Calu3 (cell line): ENCODE measurements around the gene IGFLR1. TPM values are rescaled to one million over a fixed set of nuclear protein-coding genes. Genes with fewer than 3 reads are reported as not detected.

Experiments used
- BruUV-seq: library from RNA; stranded (reverse); fragments of 400-500 nt; replicated peaks from 2 replicates; lab custom pipeline; 2021; lab: Mats Ljungman, UMichigan
- CTCF ChIA-PET: fragments of 300-600 bp; sonication (Branson Sonifier 250); formaldehyde crosslinking; loops from one replicate; lab custom pipeline; 2022; ENCODE audit warnings: antibody characterized with exemption; lab: Charles Lee
- DNase-seq: peaks from one replicate; pipeline ENCODE4 v3.0.0; 2022
- H3K27ac Mint-ChIP-seq: one replicate; pipeline ENCODE4 v1.8.0; 2022; ENCODE audit warnings: mixed read lengths; ENCODE audit not compliant: unreplicated experiment
- H3K27me3 Mint-ChIP-seq: one replicate; pipeline ENCODE4 v1.8.0; 2022; ENCODE audit warnings: mixed read lengths; ENCODE audit not compliant: unreplicated experiment
- H3K36me3 Mint-ChIP-seq: one replicate; pipeline ENCODE4 v1.8.0; 2022; ENCODE audit warnings: mild to moderate bottlenecking, moderate library complexity, mixed read lengths; ENCODE audit not compliant: insufficient read depth, unreplicated experiment
- H3K4me1 Mint-ChIP-seq: one replicate; pipeline ENCODE4 v1.8.0; 2022; ENCODE audit warnings: mild to moderate bottlenecking, low read depth, mixed read lengths; ENCODE audit not compliant: unreplicated experiment
- H3K4me3 Mint-ChIP-seq: one replicate; pipeline ENCODE4 v1.8.0; 2022; ENCODE audit warnings: mild to moderate bottlenecking, low read depth, moderate library complexity, mixed read lengths; ENCODE audit not compliant: unreplicated experiment
- H3K9me3 Mint-ChIP-seq: one replicate; pipeline ENCODE4 v1.8.0; 2022; ENCODE audit warnings: low read depth, mixed read lengths; ENCODE audit not compliant: unreplicated experiment
- intact Hi-C: fragments of 100-400 bp; cut with micrococcal nuclease; formaldehyde crosslinking; loops from one replicate; pipeline ENCODE4 v1.10.0; 2022; ENCODE audit not compliant: unreplicated experiment
- total RNA-seq: library from RNA; stranded (reverse); gene quantifications from 2 replicates; pipeline ENCODE4 v1.2.3, GENCODE V29; 2022
- TF ChIP-seq, protein P1 (sequence below): fragments of 200-600 bp; IDR thresholded peaks from one replicate; pipeline ENCODE4 v1.8.0; 2022; ENCODE audit warnings: antibody characterized with exemption; ENCODE audit not compliant: unreplicated experiment

IGFLR1 gene
- total RNA-seq, 1 experiment from 2014 or later: 9.2 TPM

DNA sequence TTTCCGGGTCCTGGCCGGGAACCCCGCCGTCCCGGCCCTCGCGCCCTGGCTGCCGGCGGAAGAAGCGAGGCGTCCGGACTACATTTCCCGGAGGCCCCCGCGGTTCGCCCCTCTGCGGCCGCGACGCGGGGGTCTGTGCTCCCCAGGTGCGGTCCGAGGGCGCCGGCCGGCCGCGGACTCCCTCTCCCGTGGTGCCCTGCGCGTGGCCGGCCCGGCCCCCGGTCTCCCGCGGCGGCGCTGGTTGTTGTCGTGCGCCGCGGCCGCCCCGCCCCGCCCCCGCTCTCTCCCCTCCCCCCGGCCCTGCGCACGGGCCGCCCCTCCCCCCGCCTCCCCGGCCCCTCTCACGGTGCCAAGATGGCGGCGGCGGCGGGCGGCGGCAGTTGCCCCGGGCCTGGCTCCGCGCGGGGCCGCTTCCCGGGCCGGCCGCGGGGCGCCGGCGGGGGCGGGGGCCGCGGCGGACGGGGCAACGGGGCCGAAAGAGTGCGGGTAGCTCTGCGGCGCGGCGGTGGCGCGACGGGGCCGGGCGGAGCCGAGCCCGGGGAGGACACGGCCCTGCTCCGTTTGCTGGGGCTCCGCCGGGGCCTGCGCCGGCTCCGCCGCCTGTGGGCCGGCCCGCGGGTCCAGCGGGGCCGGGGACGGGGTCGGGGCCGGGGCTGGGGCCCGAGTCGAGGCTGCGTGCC is 24.4 kb downstream of the IGFLR1 start, which contains the start of gene KMT2B:
TSS of gene KMT2B (plus strand) at position 339 of the 680 bp plus-strand sequence. CDS start at position 355, 16 bp downstream.
- Mint-ChIP-seq H3K27me3 (peaks cover 20% of the 10 kb centered on the region), H3K9me3 (no peaks in the 10 kb centered on the region), H3K27ac (peak within 1 kb of the TSS; percentile 47), H3K4me1 (peaks cover 30% of the 10 kb centered on the region), H3K36me3 (peaks cover 68% of the 10 kb centered on the region), H3K4me3 (peak within 1 kb of the TSS; percentile 77)
- TF ChIP-seq, protein P1, sequence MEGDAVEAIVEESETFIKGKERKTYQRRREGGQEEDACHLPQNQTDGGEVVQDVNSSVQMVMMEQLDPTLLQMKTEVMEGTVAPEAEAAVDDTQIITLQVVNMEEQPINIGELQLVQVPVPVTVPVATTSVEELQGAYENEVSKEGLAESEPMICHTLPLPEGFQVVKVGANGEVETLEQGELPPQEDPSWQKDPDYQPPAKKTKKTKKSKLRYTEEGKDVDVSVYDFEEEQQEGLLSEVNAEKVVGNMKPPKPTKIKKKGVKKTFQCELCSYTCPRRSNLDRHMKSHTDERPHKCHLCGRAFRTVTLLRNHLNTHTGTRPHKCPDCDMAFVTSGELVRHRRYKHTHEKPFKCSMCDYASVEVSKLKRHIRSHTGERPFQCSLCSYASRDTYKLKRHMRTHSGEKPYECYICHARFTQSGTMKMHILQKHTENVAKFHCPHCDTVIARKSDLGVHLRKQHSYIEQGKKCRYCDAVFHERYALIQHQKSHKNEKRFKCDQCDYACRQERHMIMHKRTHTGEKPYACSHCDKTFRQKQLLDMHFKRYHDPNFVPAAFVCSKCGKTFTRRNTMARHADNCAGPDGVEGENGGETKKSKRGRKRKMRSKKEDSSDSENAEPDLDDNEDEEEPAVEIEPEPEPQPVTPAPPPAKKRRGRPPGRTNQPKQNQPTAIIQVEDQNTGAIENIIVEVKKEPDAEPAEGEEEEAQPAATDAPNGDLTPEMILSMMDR: no peak
- peak; percentile 99 for DNase-seq
- no TSS peak for BruUV-seq
- intact Hi-C loops: loop anchor here (1.0 to 2.0 kb wide), 3 partner anchors 24 to 163 kb away; no protein-coding TSS in a partner anchor
- CTCF ChIA-PET: interaction anchor here (0.8 to 1.4 kb wide), 6 partner anchors 9 to 296 kb away, joined by 3 to 5 read pairs (median 4); partner anchors contain the start of gene ALKBH6

DNA sequence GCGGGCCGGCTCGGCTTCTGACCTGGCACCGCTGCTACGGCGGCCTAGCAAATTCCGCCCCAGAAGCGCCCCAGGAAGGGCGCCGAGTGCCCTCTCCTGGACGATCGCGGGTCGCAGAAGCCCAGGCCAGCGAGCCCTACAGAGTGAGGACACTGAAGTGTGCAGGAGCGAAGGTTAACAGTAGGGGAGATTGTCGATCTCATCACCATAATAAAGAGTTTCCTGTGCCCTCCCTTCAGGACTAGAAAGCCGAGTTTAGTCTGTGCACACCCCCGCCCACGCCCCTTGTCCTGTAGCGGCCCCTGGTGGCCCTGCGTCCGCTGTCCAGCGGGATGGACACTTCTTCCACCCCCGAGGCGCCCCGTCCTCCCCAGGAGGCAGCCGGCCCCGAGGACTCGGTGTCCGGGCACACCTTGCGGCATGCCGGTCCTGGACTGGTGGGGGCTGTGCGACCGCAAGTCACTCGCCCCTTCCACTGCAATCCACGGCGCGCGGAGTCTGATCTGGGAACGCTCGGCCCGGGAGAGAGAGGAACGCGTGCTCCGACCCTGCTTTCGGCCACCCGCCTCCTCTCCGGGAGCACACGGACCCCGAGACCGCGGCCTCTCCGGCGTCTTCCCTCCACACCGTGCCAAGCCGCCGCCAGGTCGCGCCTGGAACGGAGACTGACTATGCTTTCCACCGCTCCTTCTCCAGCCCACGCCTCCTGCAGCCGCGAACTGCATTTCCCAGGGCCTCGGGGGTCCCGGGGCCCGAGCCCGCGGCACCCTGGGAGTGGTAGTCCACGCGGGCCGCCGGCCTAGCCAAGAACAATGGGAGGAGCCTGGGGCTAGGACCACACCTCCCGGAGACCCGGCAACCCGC is 25.2 kb downstream of the IGFLR1 start:
- peak; percentile 96 for DNase-seq
- TF ChIP-seq, protein P1: peak; percentile 97
- Mint-ChIP-seq H3K27ac (peak overlapping the region; percentile 45), H3K4me3 (peak overlapping the region; percentile 77), H3K36me3 (peaks cover 60% of the 10 kb centered on the region), H3K27me3 (peaks cover 25% of the 10 kb centered on the region), H3K4me1 (peaks cover 30% of the 10 kb centered on the region), H3K9me3 (no peaks in the 10 kb centered on the region)
- intact Hi-C loops: loop anchor here (1.0 to 2.0 kb wide), 3 partner anchors 23 to 162 kb away; no protein-coding TSS in a partner anchor
- BruUV-seq: no TSS peak
- CTCF ChIA-PET: interaction anchor here (1.0 kb wide), 1 partner anchor 25 kb away, joined by 4 read pairs; no protein-coding TSS in a partner anchor

DNA sequence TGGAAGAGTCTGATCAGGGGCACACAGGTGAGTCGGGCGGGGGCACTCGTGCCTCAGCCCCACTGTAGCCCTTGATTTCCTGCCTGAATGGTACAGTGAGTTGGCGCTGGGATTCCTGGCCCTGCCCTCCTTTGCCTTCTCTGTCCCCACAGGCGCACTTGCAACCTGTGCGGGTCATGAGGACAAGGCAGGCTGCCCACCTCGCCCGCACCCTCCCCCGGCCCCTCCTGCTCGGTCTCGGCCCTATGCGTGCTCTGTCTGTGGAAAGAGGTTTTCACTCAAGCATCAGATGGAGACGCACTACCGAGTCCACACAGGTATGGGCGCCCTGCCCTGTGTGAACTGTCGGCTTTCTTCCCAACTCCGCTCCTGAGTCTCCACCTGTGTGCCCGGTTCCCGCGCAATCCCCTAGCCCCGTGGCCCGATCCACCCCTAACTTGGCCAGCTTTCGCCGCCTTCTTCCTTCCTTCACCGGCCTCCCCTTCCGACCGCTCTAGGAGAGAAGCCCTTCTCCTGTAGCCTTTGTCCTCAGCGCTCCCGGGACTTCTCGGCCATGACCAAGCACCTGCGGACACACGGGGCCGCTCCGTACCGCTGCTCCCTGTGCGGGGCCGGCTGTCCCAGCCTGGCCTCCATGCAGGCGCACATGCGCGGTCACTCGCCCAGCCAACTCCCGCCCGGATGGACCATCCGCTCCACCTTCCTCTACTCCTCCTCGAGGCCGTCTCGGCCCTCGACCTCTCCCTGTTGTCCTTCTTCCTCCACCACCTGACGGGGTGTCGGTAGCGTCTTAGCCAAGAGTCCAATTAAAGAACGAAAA is 26.1 kb downstream of the IGFLR1 start:
- BruUV-seq: TSS peak; percentile 13
- DNase-seq: peak; percentile 71
- CTCF ChIA-PET: interaction anchor here (0.9 to 1.3 kb wide), 3 partner anchors 14 to 167 kb away, joined by 3 to 5 read pairs (median 4); no protein-coding TSS in a partner anchor
- intact Hi-C loops: loop anchor here (2.0 kb wide), 1 partner anchor 161 kb away; no protein-coding TSS in a partner anchor
- peaks cover 30% of the 10 kb centered on the region for H3K4me1 Mint-ChIP-seq
- H3K36me3 Mint-ChIP-seq: peaks cover 52% of the 10 kb centered on the region
- H3K27ac Mint-ChIP-seq: peak overlapping the region; percentile 45
- H3K27me3 Mint-ChIP-seq: peaks cover 33% of the 10 kb centered on the region
- H3K4me3 Mint-ChIP-seq: peak overlapping the region; percentile 77
- TF ChIP-seq, protein P1: no peak
- no peaks in the 10 kb centered on the region for H3K9me3 Mint-ChIP-seq
